ENCODE measurements around the gene TRIM8. TPM values are rescaled to one million over a fixed set of nuclear protein-coding genes. Genes with fewer than 3 reads are reported as not detected.

Gene TRIM8
- total RNA-seq, 4 donors from 2014 or later, result 91.7 to 128 (median 106) TPM

- no peak overlapping the region for H3K4me3 ChIP-seq (ENCODE audit: low read depth, poor library complexity, severe bottlenecking)
- DNase-seq (ENCODE audit: low spot score in 2 of 2), result no peak
- intact Hi-C loops (cut with DNase I; ENCODE audit: low total_unique reads), result no loop called here
- TF ChIP-seq POLR2A (IDR thresholded peaks at IDR 0.05), result no peak
- TF ChIP-seq, protein P1, sequence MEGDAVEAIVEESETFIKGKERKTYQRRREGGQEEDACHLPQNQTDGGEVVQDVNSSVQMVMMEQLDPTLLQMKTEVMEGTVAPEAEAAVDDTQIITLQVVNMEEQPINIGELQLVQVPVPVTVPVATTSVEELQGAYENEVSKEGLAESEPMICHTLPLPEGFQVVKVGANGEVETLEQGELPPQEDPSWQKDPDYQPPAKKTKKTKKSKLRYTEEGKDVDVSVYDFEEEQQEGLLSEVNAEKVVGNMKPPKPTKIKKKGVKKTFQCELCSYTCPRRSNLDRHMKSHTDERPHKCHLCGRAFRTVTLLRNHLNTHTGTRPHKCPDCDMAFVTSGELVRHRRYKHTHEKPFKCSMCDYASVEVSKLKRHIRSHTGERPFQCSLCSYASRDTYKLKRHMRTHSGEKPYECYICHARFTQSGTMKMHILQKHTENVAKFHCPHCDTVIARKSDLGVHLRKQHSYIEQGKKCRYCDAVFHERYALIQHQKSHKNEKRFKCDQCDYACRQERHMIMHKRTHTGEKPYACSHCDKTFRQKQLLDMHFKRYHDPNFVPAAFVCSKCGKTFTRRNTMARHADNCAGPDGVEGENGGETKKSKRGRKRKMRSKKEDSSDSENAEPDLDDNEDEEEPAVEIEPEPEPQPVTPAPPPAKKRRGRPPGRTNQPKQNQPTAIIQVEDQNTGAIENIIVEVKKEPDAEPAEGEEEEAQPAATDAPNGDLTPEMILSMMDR (IDR thresholded peaks at IDR 0.05), result no peak
- 70 to 94% methylated on average over 7 of the region's 7 CpGs for WGBS, 2 donors
These were observed 40.3 kb upstream of the TRIM8 start for GRCh38 chr10:102603946-102604345.

GRCh38 chr10:102604439-102604841 lies 39.8 kb upstream of the TRIM8 start:
- WGBS, 2 donors, result 73 to 78% methylated on average over 6 of the region's 6 CpGs
- no peak overlapping the region for H3K4me3 ChIP-seq (ENCODE audit: low read depth, poor library complexity, severe bottlenecking)
- DNase-seq (ENCODE audit: low spot score in 2 of 2), result no peak
- TF ChIP-seq POLR2A (IDR thresholded peaks at IDR 0.05), result no peak
- TF ChIP-seq, protein P1 (IDR thresholded peaks at IDR 0.05), result no peak
- intact Hi-C loops (cut with DNase I; ENCODE audit: low total_unique reads), result no loop called here

DNA sequence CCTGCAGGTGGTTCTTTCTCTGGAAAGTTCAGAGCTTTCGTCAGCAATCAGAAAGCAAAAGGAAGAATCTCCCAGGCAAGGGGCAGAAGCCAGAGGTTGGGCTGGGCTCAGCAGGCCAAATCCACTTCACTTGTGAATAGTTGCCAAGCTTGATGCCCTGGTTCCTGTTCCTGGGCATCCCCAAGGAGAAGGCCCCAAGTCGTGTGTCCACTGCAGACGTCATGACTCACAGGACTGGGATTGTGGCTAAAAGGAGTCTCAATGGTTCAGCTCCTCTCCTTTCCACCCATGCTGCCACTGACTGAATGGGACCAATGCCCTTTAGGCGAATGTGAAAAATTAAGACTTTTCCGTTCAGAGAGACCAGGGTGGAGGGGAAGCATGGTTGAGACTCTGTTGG lies 38.6 kb upstream of the TRIM8 start:
- TF ChIP-seq, protein P1 (IDR thresholded peaks at IDR 0.05), result no peak
- TF ChIP-seq POLR2A (IDR thresholded peaks at IDR 0.05), result no peak
- 80 to 81% methylated on average over 5 of the region's 5 CpGs for WGBS, 2 donors
- intact Hi-C loops (cut with DNase I; ENCODE audit: low total_unique reads), result no loop called here
- DNase-seq (ENCODE audit: low spot score in 2 of 2), result no peak
- H3K4me3 ChIP-seq (ENCODE audit: low read depth, poor library complexity, severe bottlenecking), result no peak overlapping the region

DNA sequence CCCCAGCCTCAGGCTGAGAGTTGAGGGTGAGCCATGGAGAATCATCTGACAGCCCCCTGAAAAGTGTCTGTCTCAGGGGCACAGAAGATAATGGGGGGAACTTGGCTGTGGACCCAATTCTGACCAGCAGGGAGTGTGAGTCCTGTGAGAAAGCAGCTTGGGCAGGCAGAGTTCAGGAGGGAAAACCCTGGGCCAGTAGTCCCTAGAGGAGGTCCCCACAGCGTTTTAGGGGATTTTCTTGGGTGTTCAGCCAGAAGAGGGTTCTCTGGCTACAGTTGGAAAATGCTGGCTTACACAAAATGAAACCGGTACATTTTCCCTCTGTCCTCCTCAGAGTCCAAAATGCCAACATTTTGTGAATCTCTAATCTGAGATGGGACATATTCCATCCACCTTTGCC lies 35.8 kb upstream of the TRIM8 start:
- no peak for DNase-seq (ENCODE audit: low spot score in 2 of 2)
- H3K4me3 ChIP-seq (ENCODE audit: low read depth, poor library complexity, severe bottlenecking), result no peak overlapping the region
- TF ChIP-seq, protein P1 (IDR thresholded peaks at IDR 0.05), result no peak
- no peak for TF ChIP-seq POLR2A (IDR thresholded peaks at IDR 0.05)
- 70 to 74% methylated on average over 2 of the region's 2 CpGs for WGBS, 2 donors
- intact Hi-C loops (cut with DNase I; ENCODE audit: low total_unique reads), result no loop called here

DNA sequence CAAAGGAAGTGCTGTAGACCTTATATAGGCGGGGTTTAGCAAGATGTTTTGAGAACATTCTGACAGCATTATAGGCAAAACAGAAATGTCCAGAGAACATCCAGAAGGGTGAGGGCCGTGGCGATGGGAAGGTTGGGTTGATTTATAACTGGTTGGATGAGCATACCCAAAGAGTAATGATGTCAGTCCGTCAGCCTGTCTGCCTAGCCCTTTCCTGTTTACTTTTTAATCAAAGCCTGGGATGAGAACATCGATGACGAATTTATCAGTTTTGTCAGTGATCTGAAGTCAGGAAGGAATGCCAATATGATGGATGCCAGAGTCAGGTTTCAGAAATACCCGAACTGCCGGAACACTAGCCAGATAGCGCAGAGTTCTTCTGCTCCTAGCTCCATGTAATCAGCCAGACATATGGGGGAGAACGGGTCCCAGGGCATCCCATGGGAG lies 33.8 kb upstream of the TRIM8 start:
- no peak overlapping the region for H3K4me3 ChIP-seq (ENCODE audit: low read depth, poor library complexity, severe bottlenecking)
- TF ChIP-seq, protein P1 (IDR thresholded peaks at IDR 0.05), result no peak
- no peak for TF ChIP-seq POLR2A (IDR thresholded peaks at IDR 0.05)
- intact Hi-C loops (cut with DNase I; ENCODE audit: low total_unique reads), result no loop called here
- peak in 1 of 2 donors; percentile 81 for DNase-seq (ENCODE audit: low spot score in 2 of 2)
- 63 to 73% methylated on average over 10 of the region's 10 CpGs for WGBS, 2 donors

- TF ChIP-seq, protein P1 (IDR thresholded peaks at IDR 0.05), result no peak
- TF ChIP-seq POLR2A (IDR thresholded peaks at IDR 0.05), result no peak
- intact Hi-C loops (cut with DNase I; ENCODE audit: low total_unique reads), result no loop called here
- WGBS, 2 donors, result 65 to 80% methylated on average over 4 of the region's 4 CpGs
- H3K4me3 ChIP-seq (ENCODE audit: low read depth, poor library complexity, severe bottlenecking), result no peak overlapping the region
- peak in 1 of 2 donors; percentile 78 for DNase-seq (ENCODE audit: low spot score in 2 of 2)
These were observed 32.7 kb upstream of the TRIM8 start for GRCh38 chr10:102611514-102612087.

Data from lower leg skin (tissue), 4 donors.